HuH-7 (cell line): Measurements from ENCODE around the gene KRTAP2-3.
"Not testable (repeated sequence)": the region's sequence is repeated elsewhere in the genome, so short reads cannot be mapped to it uniquely, and the experiment has no call there.

Source experiments
- DNase-seq: peaks from one replicate; pipeline ENCODE4 v3.0.0; 2011; ENCODE audit warnings: low spot score

The KRTAP2-3 gene

DNA sequence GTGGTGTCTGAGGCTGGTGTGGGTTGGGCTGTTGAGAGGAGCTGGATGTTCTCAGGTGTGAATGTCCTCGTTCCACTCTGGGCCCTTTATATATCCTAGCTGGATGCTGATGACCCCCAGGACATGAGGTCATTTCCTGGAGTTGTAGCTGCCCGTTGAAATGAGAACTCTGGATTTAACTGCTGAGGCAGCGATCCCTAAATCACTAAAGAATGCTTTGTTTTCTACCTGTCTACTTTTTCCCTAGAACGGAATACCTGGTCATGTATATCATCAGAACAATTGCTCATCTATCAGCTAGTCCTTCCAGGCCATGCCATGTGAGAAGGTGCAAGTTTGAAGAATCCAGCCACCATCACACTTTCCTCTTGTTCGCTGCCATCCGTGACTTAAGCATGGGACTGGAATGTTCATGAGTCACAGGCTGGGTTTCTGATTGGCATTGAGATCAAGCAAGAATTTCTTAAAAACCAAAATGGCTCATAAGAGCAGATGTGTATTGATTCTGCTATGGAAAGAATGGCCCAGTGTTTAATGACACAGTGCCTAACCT, at the start of gene KRTAP2-3:
TSS of gene KRTAP2-3 (minus strand) at position 63 of the 553 bp plus-strand sequence. CDS start 64 bp downstream, outside the sequence.
- DNase-seq: no peak

- not testable (repeated sequence) for DNase-seq
Measured at GRCh38 chr17:41108728-41109386, 48.9 kb upstream of the KRTAP2-3 start.

- DNase-seq: no peak
Measured at GRCh38 chr17:41107941-41108450, 48.1 kb upstream of the KRTAP2-3 start.

DNA sequence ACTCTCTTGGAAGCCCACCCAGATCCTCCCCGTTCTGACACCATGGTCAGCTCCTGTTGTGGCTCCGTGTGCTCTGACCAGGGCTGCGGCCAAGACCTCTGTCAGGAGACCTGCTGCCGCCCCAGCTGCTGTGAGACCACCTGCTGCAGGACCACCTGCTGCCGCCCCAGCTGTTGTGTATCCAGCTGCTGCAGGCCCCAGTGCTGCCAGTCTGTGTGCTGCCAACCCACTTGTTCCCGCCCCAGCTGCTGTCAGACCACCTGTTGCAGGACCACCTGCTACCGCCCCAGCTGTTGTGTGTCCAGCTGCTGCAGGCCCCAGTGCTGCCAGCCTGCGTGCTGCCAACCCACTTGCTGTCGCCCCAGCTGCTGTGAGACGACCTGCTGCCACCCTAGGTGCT, 45.4 kb upstream of the KRTAP2-3 start, which contains the start of gene KRTAP4-9:
TSS of gene KRTAP4-9 (plus strand) at position 43 of the 400 bp plus-strand sequence. CDS start at position 43, 0 bp downstream.
- DNase-seq: not testable (repeated sequence)

GRCh38 chr17:41104386-41105038, 44.6 kb upstream of the KRTAP2-3 start:
- DNase-seq: not testable (repeated sequence)

- DNase-seq: no peak
Measured at GRCh38 chr17:41103896-41104295, 44.0 kb upstream of the KRTAP2-3 start.

GRCh38 chr17:41101586-41102259, 41.8 kb upstream of the KRTAP2-3 start, which contains the start of gene KRTAP4-16:
Gene KRTAP4-16 (minus strand): TSS chr17:41102209. CDS start chr17:41102209, 0 bp downstream.
- DNase-seq: no peak

DNA sequence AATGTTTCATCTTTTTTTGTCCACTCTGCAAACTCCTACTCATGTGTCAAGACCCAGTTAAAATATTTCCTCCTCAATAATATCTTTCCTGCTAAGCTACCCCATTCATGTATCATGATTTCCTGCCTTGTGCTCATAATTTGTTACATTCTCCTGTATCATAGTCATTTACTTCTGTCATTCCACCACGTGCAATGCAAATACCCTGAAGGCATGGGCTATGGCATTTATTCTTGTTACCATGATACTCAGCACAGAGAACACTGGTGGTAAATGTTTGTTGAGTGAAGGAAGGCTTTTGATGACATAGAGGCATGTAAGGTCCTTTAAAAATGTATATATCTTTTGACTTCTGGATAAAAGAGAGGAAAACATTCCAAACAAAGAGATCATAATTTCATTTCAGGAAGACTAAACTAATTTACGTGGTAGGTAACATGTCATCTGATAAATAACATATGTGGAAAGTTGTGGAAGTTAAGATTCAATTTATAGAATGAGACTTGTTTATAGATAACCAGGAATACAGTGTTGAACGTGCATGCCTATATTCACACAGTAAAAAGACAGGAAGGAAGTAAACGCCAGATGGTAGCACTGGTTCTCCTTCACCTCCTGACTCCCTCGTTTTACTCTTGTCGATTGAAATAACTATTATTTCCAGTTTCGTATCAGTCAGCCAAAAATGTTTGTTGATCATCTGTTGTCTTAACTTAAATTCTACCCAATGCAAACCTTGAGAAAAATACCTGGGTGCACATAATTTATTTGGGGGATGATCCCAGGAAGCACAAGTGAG, 40.0 kb upstream of the KRTAP2-3 start:
- DNase-seq: not testable (repeated sequence)

DNA sequence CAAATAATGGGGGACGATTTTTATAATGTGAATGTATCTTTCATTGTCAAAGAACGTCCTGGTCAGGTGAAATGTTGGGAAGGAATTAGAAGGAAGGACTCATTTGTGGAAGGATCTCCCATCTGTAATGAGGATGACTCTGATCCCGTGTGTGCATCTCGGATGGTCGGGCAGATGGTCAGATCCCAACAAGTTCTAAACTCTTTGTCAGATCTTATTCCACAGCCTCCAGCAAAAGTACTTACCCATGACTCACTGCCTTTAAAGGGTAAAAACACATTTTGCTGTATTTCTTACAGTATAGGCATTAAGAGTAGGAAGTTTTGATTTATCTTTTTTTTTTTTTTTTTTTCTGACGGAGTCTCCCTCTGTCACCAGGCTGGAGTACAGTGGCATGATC, 38.6 kb upstream of the KRTAP2-3 start:
- no peak for DNase-seq

DNA sequence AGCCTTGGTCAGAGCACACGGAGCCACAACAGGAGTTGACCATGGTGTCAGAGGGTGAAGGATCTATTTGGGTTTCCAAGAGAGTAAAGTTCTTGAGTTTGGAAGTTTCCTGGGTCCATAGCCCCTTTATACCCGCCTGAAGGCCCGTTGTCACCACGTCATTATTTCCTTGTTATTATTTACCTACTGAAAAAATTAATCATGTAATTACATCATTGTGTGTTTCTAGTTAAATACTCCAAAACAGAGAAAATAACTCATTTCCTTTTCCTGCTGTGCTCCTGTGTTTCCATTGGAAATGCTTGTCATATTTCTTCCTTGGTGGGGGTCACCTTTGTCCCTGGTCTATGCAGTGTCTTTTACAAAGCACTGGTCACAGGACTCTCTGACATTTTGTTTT, 38.1 kb upstream of the KRTAP2-3 start, which contains the start of gene KRTAP4-8:
TSS of gene KRTAP4-8 (minus strand) at position 101 of the 400 bp plus-strand sequence. CDS start at position 43, 58 bp downstream.
- no peak for DNase-seq

DNA sequence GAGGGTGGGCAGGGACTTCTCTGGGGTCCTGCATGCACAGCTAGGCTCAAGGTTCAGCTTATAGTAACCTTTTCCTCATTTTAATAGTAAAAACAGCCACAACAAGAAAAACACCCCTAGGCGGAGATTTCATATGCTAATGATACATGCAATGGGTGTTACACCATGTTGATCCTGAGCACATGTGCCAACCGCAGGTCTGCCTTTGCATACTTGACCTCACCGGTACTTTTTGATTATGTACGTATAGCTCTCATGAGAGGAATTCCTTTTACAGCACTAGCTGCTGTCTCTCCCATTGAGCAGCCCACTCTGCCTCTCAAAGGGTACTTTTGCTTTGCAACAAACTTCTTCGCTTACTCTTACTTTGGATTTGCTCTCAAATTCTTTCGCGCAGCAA, 36.1 kb upstream of the KRTAP2-3 start:
- no peak for DNase-seq

DNA sequence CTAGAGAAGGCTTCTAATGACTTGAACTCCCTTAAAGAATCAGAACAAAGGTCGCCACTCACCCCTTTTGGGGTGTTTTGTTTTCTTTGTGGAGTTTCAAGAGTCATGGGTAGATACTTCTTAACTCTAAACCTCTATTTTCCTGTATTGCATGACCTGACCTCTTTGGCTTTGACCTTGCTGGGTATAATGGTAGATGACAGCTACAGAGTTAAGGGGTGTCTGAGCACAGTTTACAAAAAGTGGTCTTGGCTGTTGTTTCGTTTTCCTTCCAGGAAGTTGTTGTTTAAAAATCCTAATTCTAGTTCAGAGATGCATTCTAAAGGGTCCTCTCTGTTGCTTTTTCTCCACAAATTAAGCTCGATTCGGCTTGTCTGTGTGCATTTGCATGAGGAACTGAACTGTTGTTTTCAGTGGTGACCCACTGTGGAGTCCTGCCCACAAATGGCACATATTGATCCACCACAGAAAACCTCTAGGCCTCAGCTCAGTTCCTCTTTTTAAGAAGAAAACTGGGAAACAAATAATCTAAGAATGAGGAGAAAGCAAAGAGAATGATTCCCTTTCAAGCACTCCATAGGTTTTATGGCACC, 28.9 kb upstream of the KRTAP2-3 start:
- DNase-seq: not testable (repeated sequence)

GRCh38 chr17:41084100-41084856, 24.4 kb upstream of the KRTAP2-3 start, which contains the start of gene KRTAP4-7:
Gene KRTAP4-7 (plus strand): TSS chr17:41084150. CDS start chr17:41084207, 57 bp downstream.
- DNase-seq: not testable (repeated sequence)

DNA sequence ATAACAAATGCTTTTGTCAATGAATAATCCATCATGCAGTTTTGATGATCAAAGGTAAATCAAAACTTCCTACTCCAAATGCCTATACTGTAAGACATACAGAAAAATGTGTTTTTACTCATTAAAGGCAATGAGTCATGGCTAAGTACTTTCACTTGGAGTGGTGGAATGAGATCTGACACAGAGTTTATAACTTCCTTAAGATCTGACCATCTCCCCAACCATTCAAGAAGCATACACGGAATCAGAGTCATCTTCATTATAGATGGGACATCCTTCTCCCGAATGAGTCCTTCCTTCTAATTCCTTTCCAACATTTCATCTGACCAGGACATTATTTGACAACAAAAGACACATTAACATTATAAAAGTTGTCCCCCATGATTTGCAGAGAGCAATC, 23.5 kb upstream of the KRTAP2-3 start:
- DNase-seq: not testable (repeated sequence)

DNA sequence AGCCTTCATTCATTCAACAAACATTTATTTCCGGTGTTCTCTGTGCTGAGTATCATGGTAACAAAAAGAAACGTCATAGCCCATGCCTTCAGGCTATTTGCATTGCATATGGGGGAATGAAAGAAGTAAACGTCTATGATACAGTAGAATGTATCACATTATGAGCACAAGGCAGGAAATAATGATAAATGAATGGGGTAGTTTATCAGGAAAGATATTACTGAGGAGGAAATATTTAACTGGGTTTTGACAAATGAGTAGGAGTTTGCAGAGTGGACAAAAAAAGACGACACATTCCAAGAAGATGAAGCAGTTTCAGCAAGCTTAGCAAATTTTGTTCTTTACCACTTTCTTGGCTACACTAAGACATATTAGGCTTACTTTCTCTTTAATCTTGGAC, 22.7 kb upstream of the KRTAP2-3 start:
- DNase-seq: no peak

- DNase-seq: no peak
Measured at GRCh38 chr17:41076788-41077187, 16.9 kb upstream of the KRTAP2-3 start.

GRCh38 chr17:41073676-41074075, 13.8 kb upstream of the KRTAP2-3 start:
- no peak for DNase-seq

GRCh38 chr17:41071606-41072360, 11.9 kb upstream of the KRTAP2-3 start:
- DNase-seq: no peak

- no peak for DNase-seq
Measured at GRCh38 chr17:41069031-41069430, 9.1 kb upstream of the KRTAP2-3 start.
